SK-N-SH (cell line): Measurements from ENCODE around the gene ZNF213. TPM values are rescaled to one million over a fixed set of nuclear protein-coding genes. Genes with fewer than 3 reads are reported as not detected.
A peak's percentile ranks its signal among the peaks of the same experiment; 100 is the strongest.

ENCODE experiments used
- CTCF ChIA-PET: fragments of 300-600, 350-600 bp; formaldehyde crosslinking; extraction: SDS; loops from one replicate; lab custom pipeline; 2021; lab: Yijun Ruan, JAX
- POLR2A ChIA-PET: fragments of 350-600 bp; sonication (Branson Sonifier 250); formaldehyde crosslinking; extraction: SDS; loops from one replicate; lab custom pipeline; 2020; ENCODE audit warnings: antibody characterized with exemption, inconsistent platforms; lab: Yijun Ruan, JAX
- DNase-seq: peaks from one replicate; pipeline ENCODE4 v3.0.0; 2012
- H2AFZ ChIP-seq: fragments of 200-600 bp; sonication (generic); 2 replicates; pipeline ENCODE4 v1.8.1; 2016; ENCODE audit warnings: antibody characterized with exemption, mild to moderate bottlenecking, low read depth
- H3F3A ChIP-seq: fragments of 200-600 bp; sonication (generic); replicated peaks from 2 replicates; pipeline ENCODE3; 2016; ENCODE audit warnings: antibody characterized with exemption, mild to moderate bottlenecking; ENCODE audit not compliant: insufficient read depth
- H3K27ac ChIP-seq, 2 experiments: fragments of 200-500 bp in 1 of 2; fragments of 200-600 bp in 1 of 2; sonication (Bioruptor generic) in 1 of 2; sonication (generic), shearing (Covaris generic) in 1 of 2; 2 replicates each; pipeline versions ENCODE4 v1.5.1 to v1.6.1; 2014 to 2016; ENCODE audit warnings: low read depth in 2 of 2, inconsistent platforms in 1 of 2, low read length in 1 of 2, mild to moderate bottlenecking in 1 of 2, mixed read lengths in 1 of 2
- H3K27me3 ChIP-seq: fragments of 200-600 bp; sonication (generic), shearing (Covaris generic); 2 replicates; pipeline ENCODE4 v1.6.1; 2016; ENCODE audit warnings: mixed run types; ENCODE audit not compliant: insufficient read depth
- H3K36me3 ChIP-seq, 2 experiments: fragments of 200-500 bp in 1 of 2; fragments of 200-600 bp in 1 of 2; sonication (Bioruptor generic) in 1 of 2; sonication (generic) in 1 of 2; replicated peaks in 1 of 2; 2 replicates each; pipeline versions ENCODE3 to v1.5.1; 2014 to 2016; ENCODE audit warnings: low read length in 1 of 2, mild to moderate bottlenecking in 1 of 2; ENCODE audit not compliant: insufficient read depth in 2 of 2, control insufficient read depth in 1 of 2
- H3K4me1 ChIP-seq, 2 experiments: fragments of 200-500 bp in 1 of 2; fragments of 200-600 bp in 1 of 2; sonication (Bioruptor generic) in 1 of 2; sonication (generic), shearing (Covaris generic) in 1 of 2; 2 replicates each; pipeline versions ENCODE4 v1.5.1 to v1.6.1; 2014 to 2016; ENCODE audit warnings: low read depth in 1 of 2, low read length in 1 of 2, mixed run types in 1 of 2; ENCODE audit not compliant: insufficient read depth in 2 of 2, control insufficient read depth in 1 of 2
- H3K4me2 ChIP-seq: fragments of 200-600 bp; sonication (generic), shearing (Covaris generic); 2 replicates; pipeline ENCODE4 v1.6.1; 2017; ENCODE audit warnings: mixed run types
- H3K4me3 ChIP-seq, 2 experiments: fragments of 200-500 bp in 1 of 2; fragments of 200-600 bp in 1 of 2; sonication (Bioruptor generic) in 1 of 2; sonication (generic), shearing (Covaris generic) in 1 of 2; 2 replicates each; pipeline versions ENCODE4 v1.5.1 to v1.8.1; 2014 to 2016; ENCODE audit warnings: low read depth in 2 of 2, inconsistent platforms in 1 of 2, low read length in 1 of 2, mild to moderate bottlenecking in 1 of 2, mixed read lengths in 1 of 2, moderate library complexity in 1 of 2
- H3K79me2 ChIP-seq: fragments of 200-600 bp; sonication (generic); 2 replicates; pipeline ENCODE4 v1.8.1; 2017; ENCODE audit warnings: mild to moderate bottlenecking; ENCODE audit not compliant: insufficient read depth
- H3K9ac ChIP-seq: fragments of 200-600 bp; sonication (generic); 2 replicates; pipeline ENCODE4 v1.6.1; 2017; ENCODE audit warnings: mixed run types
- H3K9me2 ChIP-seq: fragments of 200-600 bp; sonication (generic); 2 replicates; pipeline ENCODE4 v1.6.1; 2017; ENCODE audit warnings: mixed run types
- H3K9me3 ChIP-seq: fragments of 200-600 bp; sonication (generic); 2 replicates; pipeline ENCODE4 v1.6.1; 2017; ENCODE audit warnings: mixed run types, mild to moderate bottlenecking, moderate library complexity
- H4K20me1 ChIP-seq: fragments of 200-600 bp; sonication (generic); 2 replicates; pipeline ENCODE4 v1.6.1; 2017; ENCODE audit warnings: mild to moderate bottlenecking, mixed run types; ENCODE audit not compliant: insufficient read depth
- CHD2 ChIP-seq: fragments of 150-350 bp; IDR thresholded peaks from 2 replicates; pipeline ENCODE4 v1.6.1; 2018; ENCODE audit warnings: low read length; ENCODE audit not compliant: partially characterized antibody
- EP300 ChIP-seq, 2 experiments: IDR thresholded peaks; 2 replicates each; pipeline versions ENCODE4 v1.4.0 to v1.6.1; 2012; ENCODE audit warnings: borderline replicate concordance in 1 of 2, low read depth in 1 of 2, low read length in 1 of 2
- FOSL2 ChIP-seq: IDR thresholded peaks from 2 replicates; pipeline ENCODE4 v1.4.0; 2012; ENCODE audit warnings: low read depth, mild to moderate bottlenecking, moderate library complexity, borderline replicate concordance
- FOXJ3 ChIP-seq: sonication (generic); formaldehyde crosslinking; IDR thresholded peaks from 2 replicates; pipeline ENCODE4 v1.5.1; 2020; ENCODE audit warnings: mild to moderate bottlenecking, missing genetic modification reagents
- GABPA ChIP-seq: IDR thresholded peaks from 2 replicates; pipeline ENCODE4 v1.4.0; 2012; ENCODE audit warnings: low read depth, mild to moderate bottlenecking
- JUND ChIP-seq: IDR thresholded peaks from 2 replicates; pipeline ENCODE4 v1.4.0; 2012
- MEF2A ChIP-seq: IDR thresholded peaks from 2 replicates; pipeline ENCODE4 v1.4.0; 2012; ENCODE audit warnings: low read depth, borderline replicate concordance
- NFIC ChIP-seq: IDR thresholded peaks from 2 replicates; pipeline ENCODE4 v1.4.0; 2012; ENCODE audit warnings: borderline replicate concordance
- RFX5 ChIP-seq: IDR thresholded peaks from 2 replicates; pipeline ENCODE4 v1.6.1; 2012; ENCODE audit warnings: mild to moderate bottlenecking, improper control_type of control experiment, low read length
- RXRA ChIP-seq: IDR thresholded peaks from 2 replicates; pipeline ENCODE4 v1.4.0; 2012; ENCODE audit warnings: low read depth, mild to moderate bottlenecking, borderline replicate concordance
- SIN3A ChIP-seq: IDR thresholded peaks from 2 replicates; pipeline ENCODE4 v1.6.1; 2012; ENCODE audit warnings: low read depth, mild to moderate bottlenecking, low read length, moderate library complexity, borderline replicate concordance
- TAF1 ChIP-seq: IDR thresholded peaks from 2 replicates; pipeline ENCODE4 v1.6.1; 2012; ENCODE audit warnings: low read depth, mild to moderate bottlenecking, low read length, moderate library complexity, borderline replicate concordance
- TCF12 ChIP-seq: IDR thresholded peaks from 2 replicates; pipeline ENCODE4 v1.4.0; 2012
- TEAD4 ChIP-seq: IDR thresholded peaks from 2 replicates; pipeline ENCODE4 v1.4.0; 2012; ENCODE audit warnings: mild to moderate bottlenecking, borderline replicate concordance; ENCODE audit not compliant: insufficient read depth
- USF1 ChIP-seq: IDR thresholded peaks from 2 replicates; pipeline ENCODE4 v1.4.0; 2012; ENCODE audit warnings: low read depth, borderline replicate concordance
- WGBS: methylation state at CpG from one replicate; pipeline ENCODE4 v1.1.6; 2017; ENCODE audit warnings: low lambda C conversion rate; 5-methylcytosine and 5-hydroxymethylcytosine counted together
- polyA plus RNA-seq, 3 experiments: library from polyadenylated mRNA; depleted of rRNA; stranded (reverse); fragments of >200 nt; gene quantifications; 2 replicates each; pipeline ENCODE4 v1.2.3, GENCODE V29; 2012
- TF ChIP-seq, protein P1 (sequence below): fragments of 150-350 bp; IDR thresholded peaks from 2 replicates; pipeline ENCODE4 v1.6.1; 2017; ENCODE audit warnings: antibody characterized with exemption, low read length, low read depth, borderline replicate concordance
- TF ChIP-seq, protein P2 (sequence below): fragments of 150-350 bp; IDR thresholded peaks from 2 replicates; pipeline ENCODE4 v1.6.1; 2016; ENCODE audit warnings: mild to moderate bottlenecking, low read depth, low read length
- TF ChIP-seq, protein P3 (sequence below): IDR thresholded peaks from 2 replicates; pipeline ENCODE4 v1.4.0; 2012; ENCODE audit warnings: low read depth, borderline replicate concordance

ZNF213 gene
- polyA plus RNA-seq, 1 of the 3 experiments (the other 2 are of a cell fraction) = 1.1 TPM

DNA sequence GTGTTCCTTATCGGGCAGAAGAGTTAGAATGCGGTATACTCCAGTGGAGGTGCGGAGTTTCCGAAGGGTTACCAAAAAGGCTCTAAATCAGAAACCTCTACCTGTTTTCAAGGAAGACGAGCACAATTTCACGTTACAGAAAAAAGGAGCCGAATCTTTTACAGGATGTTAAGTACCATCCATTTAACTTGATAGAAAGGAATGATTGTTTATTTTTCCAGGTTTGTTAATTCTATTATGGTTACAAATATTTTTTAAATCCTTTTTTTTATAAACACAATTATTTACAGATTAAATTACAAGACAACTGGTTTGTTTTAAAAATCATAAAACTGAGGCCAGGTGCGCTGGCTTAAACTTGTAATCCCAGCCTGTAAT is 18.2 kb downstream of the ZNF213 start:
- no peaks in the 10 kb centered on the region for H3K36me3 ChIP-seq
- peak overlapping the region; percentile 72 to 78; a peak in 3 of 4 replicates for H3K4me3 ChIP-seq
- DNase-seq = no peak
- peaks cover 59% of the 10 kb centered on the region for H3F3A ChIP-seq
- H3K9me3 ChIP-seq = no peaks in the 10 kb centered on the region
- H3K9ac ChIP-seq = no peak overlapping the region
- 10% methylated on average over 8 of the region's 8 CpGs for WGBS
- H3K27me3 ChIP-seq = no peaks in the 10 kb centered on the region
- no peaks in the 10 kb centered on the region for H3K79me2 ChIP-seq
- H3K9me2 ChIP-seq = no peaks in the 10 kb centered on the region
- 0 out of 4 replicates have a peak overlapping the region, but pooled peaks of 1 of the 2 experiments have one; percentile 20 for H3K27ac ChIP-seq
- POLR2A ChIA-PET = no interaction called here
- H4K20me1 ChIP-seq = peaks cover 3% of the 10 kb centered on the region; the same call in 1 of the 2 replicates
- H2AFZ ChIP-seq = no peak overlapping the region
- CTCF ChIA-PET = interaction anchor here (0.8 to 5.7 kb wide), 11 partner anchors 8 to 115 kb away, joined by 3 to 52 read pairs (median 8); partner anchors contain the start of genes OR1F1 and ZNF213
- no peak for TF ChIP-seq GABPA
- TF ChIP-seq JUND = no peak
- TF ChIP-seq TCF12 = no peak
- no peak for TF ChIP-seq TAF1
- TF ChIP-seq USF1 = no peak
- TF ChIP-seq NFIC = 0 out of 2 replicates have a peak, but pooled peaks have one; percentile 9
- no peak for TF ChIP-seq FOXJ3
- TF ChIP-seq EP300 (IDR thresholded peaks at IDR 0.05; ENCODE audit: borderline replicate concordance in 1 of 2, low read depth in 1 of 2, low read length in 1 of 2) = no peak
- TF ChIP-seq, protein P1, sequence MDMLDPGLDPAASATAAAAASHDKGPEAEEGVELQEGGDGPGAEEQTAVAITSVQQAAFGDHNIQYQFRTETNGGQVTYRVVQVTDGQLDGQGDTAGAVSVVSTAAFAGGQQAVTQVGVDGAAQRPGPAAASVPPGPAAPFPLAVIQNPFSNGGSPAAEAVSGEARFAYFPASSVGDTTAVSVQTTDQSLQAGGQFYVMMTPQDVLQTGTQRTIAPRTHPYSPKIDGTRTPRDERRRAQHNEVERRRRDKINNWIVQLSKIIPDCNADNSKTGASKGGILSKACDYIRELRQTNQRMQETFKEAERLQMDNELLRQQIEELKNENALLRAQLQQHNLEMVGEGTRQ = no peak
- TF ChIP-seq MEF2A = no peak
- no peak; the same call in 1 of the 2 replicates for TF ChIP-seq TEAD4
- TF ChIP-seq FOSL2 = no peak; the same call in 1 of the 2 replicates
- no peak for TF ChIP-seq CHD2
- TF ChIP-seq, protein P2, sequence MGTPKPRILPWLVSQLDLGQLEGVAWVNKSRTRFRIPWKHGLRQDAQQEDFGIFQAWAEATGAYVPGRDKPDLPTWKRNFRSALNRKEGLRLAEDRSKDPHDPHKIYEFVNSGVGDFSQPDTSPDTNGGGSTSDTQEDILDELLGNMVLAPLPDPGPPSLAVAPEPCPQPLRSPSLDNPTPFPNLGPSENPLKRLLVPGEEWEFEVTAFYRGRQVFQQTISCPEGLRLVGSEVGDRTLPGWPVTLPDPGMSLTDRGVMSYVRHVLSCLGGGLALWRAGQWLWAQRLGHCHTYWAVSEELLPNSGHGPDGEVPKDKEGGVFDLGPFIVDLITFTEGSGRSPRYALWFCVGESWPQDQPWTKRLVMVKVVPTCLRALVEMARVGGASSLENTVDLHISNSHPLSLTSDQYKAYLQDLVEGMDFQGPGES = no peak
- 0 out of 2 replicates have a peak, but pooled peaks have one; percentile 2 for TF ChIP-seq SIN3A
- TF ChIP-seq, protein P3, sequence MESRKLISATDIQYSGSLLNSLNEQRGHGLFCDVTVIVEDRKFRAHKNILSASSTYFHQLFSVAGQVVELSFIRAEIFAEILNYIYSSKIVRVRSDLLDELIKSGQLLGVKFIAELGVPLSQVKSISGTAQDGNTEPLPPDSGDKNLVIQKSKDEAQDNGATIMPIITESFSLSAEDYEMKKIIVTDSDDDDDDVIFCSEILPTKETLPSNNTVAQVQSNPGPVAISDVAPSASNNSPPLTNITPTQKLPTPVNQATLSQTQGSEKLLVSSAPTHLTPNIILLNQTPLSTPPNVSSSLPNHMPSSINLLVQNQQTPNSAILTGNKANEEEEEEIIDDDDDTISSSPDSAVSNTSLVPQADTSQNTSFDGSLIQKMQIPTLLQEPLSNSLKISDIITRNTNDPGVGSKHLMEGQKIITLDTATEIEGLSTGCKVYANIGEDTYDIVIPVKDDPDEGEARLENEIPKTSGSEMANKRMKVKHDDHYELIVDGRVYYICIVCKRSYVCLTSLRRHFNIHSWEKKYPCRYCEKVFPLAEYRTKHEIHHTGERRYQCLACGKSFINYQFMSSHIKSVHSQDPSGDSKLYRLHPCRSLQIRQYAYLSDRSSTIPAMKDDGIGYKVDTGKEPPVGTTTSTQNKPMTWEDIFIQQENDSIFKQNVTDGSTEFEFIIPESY = no peak
- no peak for TF ChIP-seq RFX5
- peak; percentile 78; the same call in 1 of the 2 replicates for TF ChIP-seq RXRA
- no peak overlapping the region for H3K4me2 ChIP-seq
- H3K4me1 ChIP-seq = peaks cover 0 to 19% of the 10 kb centered on the region in 2 experiments; a peak in 1 of 4 replicates
